Measurements from ENCODE around the gene NBAS.

Gene NBAS

GRCh38 chr2:15189216-15189615 lies 371.9 kb downstream of the NBAS start:
- DNase-seq: no peak

- DNase-seq: no peak
Measured at GRCh38 chr2:15187702-15188101, 373.4 kb downstream of the NBAS start.

GRCh38 chr2:15186118-15186517 lies 375.0 kb downstream of the NBAS start:
- no peak for DNase-seq

- no peak for DNase-seq
Measured at GRCh38 chr2:15184491-15184890, 376.6 kb downstream of the NBAS start.

- DNase-seq: no peak
Measured at GRCh38 chr2:15182275-15182674, 378.9 kb downstream of the NBAS start.

- DNase-seq: no peak
Measured at GRCh38 chr2:15181092-15181745, 379.9 kb downstream of the NBAS start.

GRCh38 chr2:15180379-15180778 lies 380.8 kb downstream of the NBAS start:
- DNase-seq: no peak

GRCh38 chr2:15178946-15179345 lies 382.2 kb downstream of the NBAS start:
- DNase-seq: no peak

- DNase-seq: no peak
Measured at GRCh38 chr2:15177103-15177502, 384.0 kb downstream of the NBAS start.

GRCh38 chr2:15176604-15177003 lies 384.5 kb downstream of the NBAS start:
- no peak for DNase-seq

GRCh38 chr2:15174567-15174966 lies 386.6 kb downstream of the NBAS start:
- DNase-seq: no peak

GRCh38 chr2:15173501-15173900 lies 387.6 kb downstream of the NBAS start:
- DNase-seq: no peak

GRCh38 chr2:15172825-15173224 lies 388.3 kb downstream of the NBAS start:
- DNase-seq: no peak

- DNase-seq: no peak
Measured at GRCh38 chr2:15170070-15170775, 390.9 kb downstream of the NBAS start.

- no peak for DNase-seq
Measured at GRCh38 chr2:15169326-15170069, 391.6 kb downstream of the NBAS start.

- no peak for DNase-seq
Measured at GRCh38 chr2:15168116-15168515, 393.0 kb downstream of the NBAS start.

- no peak for DNase-seq
Measured at GRCh38 chr2:15166878-15167277, 394.3 kb downstream of the NBAS start.

GRCh38 chr2:15163326-15163725 lies 397.8 kb downstream of the NBAS start:
- no peak for DNase-seq

GRCh38 chr2:15162620-15163019 lies 398.5 kb downstream of the NBAS start:
- no peak for DNase-seq

GRCh38 chr2:15160201-15160991 lies 400.7 kb downstream of the NBAS start:
- DNase-seq: no peak

- DNase-seq: peak; percentile 31
Measured at GRCh38 chr2:15159751-15160177, 401.4 kb downstream of the NBAS start.

GRCh38 chr2:15159206-15159605 lies 401.9 kb downstream of the NBAS start:
- DNase-seq: no peak

- DNase-seq: no peak
Measured at GRCh38 chr2:15158532-15158931, 402.6 kb downstream of the NBAS start.

Data from DMS 273 treated with DMSO at 0.1 percent for 48 hours (cell line).